T-helper 9 cell (primary cell): ENCODE data around the gene GALK1.

ENCODE experiments used
- DNase-seq: peaks from one replicate; pipeline ENCODE4 v3.0.0-alpha.2; 2020

Gene GALK1

DNA sequence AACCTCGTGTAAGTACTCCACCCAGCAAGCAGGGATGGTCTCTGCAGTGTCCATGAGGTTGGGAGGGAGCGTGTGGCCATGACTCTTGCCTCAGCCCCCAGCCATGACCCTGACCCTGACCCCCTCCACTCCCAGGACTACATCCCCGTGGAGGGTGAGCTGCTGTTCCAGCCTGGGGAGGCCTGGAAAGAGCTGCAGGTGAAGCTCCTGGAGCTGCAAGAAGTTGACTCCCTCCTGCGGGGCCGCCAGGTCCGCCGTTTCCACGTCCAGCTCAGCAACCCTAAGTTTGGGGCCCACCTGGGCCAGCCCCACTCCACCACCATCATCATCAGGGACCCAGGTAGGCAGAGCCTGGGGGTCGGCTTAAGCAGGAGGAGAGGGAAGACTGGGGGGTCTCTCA is 16.3 kb downstream of the GALK1 start:
- DNase-seq: no peak

GRCh38 chr17:75743625-75744206 is 21.3 kb downstream of the GALK1 start:
- no peak for DNase-seq

DNA sequence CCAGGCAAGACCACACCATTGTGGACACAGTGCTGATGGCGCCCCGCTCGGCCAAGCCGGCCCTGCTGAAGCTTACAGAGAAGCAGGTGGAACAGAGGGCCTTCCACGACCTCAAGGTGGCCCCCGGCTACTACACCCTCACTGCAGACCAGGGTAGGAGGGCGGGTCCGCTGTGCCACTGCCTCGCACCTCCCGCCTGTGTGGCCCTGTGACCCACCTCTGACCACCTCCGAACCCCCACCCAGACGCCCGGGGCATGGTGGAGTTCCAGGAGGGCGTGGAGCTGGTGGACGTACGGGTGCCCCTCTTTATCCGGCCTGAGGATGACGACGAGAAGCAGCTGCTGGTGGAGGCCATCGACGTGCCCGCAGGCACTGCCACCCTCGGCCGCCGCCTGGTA is 22.7 kb downstream of the GALK1 start:
- no peak for DNase-seq

DNA sequence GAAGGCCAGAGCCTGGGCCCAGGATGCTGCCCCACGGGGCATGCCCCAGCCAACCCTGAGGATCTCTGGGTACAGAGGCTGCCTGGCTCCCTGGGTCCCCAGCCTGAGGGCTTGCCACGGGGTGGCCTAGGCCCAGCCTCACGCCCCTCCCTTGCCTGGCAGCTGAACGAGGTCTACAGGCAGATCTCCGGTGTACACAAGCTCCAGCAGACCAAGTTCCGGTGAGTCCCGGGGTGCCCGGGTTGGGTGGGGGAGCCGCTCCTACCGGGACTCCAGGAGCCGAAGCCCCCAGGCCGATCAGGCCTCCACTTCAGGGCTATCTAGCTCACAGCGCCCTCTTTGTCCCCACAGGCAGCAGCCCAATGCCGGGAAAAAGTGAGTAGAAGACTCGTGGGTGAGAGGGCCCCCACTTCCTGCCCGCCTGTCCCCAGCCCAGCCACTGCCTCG is 24.3 kb downstream of the GALK1 start:
- no peak for DNase-seq

GRCh38 chr17:75740215-75740614 is 24.8 kb downstream of the GALK1 start:
- no peak for DNase-seq

DNA sequence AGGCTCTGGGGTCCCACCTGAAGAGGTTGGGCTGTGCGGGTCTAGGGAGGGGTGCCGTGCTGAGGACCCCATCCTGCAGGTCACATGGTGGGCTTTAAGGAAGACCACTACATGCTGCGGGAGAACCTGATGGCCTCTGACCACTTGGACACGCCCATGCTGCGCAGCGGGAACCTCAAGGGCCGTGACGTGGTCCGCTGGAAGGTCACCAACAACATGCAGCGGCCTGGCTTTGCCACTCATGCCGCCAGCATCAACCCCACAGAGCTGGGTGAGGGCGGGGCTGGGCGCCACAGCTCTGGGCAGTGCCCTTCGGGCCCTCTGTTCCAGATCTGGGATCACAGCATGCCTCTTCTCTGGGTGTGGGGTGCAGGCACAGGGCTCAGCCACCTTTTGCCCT is 25.2 kb downstream of the GALK1 start:
- DNase-seq: no peak

- DNase-seq: no peak
Observed at GRCh38 chr17:75739174-75739573, 25.8 kb downstream of the GALK1 start.

GRCh38 chr17:75738218-75738802 is 26.7 kb downstream of the GALK1 start:
- DNase-seq: no peak

- DNase-seq: no peak
Observed at GRCh38 chr17:75737133-75737962, 27.6 kb downstream of the GALK1 start.

DNA sequence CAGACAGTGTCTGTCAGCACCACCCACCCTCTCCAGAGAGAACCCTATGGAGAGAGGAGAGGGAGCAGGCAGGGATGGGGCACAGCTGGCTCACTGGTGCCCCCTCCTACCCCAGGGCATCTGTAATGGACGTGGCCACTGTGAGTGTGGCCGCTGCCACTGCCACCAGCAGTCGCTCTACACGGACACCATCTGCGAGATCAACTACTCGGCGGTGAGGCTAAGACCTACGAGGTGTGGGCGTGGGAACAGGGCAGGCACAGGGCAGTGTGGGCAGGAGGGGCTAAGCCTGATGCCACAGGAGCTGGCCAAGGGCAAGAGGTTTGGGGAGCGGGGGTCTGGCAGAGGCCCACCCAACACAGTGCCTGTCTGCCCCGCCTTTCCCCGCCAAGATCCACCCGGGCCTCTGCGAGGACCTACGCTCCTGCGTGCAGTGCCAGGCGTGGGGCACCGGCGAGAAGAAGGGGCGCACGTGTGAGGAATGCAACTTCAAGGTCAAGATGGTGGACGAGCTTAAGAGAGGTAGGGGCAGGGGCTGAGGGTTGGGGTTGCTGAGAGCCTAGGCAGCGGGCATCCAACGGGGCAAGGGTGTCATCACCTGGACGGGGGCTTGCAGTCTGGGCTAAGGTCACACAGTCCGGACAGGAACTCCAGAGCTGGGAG is 28.7 kb downstream of the GALK1 start:
- no peak for DNase-seq

- DNase-seq: no peak
Observed at GRCh38 chr17:75734674-75735294, 30.2 kb downstream of the GALK1 start.

GRCh38 chr17:75733471-75733870 is 31.5 kb downstream of the GALK1 start:
- DNase-seq: no peak

DNA sequence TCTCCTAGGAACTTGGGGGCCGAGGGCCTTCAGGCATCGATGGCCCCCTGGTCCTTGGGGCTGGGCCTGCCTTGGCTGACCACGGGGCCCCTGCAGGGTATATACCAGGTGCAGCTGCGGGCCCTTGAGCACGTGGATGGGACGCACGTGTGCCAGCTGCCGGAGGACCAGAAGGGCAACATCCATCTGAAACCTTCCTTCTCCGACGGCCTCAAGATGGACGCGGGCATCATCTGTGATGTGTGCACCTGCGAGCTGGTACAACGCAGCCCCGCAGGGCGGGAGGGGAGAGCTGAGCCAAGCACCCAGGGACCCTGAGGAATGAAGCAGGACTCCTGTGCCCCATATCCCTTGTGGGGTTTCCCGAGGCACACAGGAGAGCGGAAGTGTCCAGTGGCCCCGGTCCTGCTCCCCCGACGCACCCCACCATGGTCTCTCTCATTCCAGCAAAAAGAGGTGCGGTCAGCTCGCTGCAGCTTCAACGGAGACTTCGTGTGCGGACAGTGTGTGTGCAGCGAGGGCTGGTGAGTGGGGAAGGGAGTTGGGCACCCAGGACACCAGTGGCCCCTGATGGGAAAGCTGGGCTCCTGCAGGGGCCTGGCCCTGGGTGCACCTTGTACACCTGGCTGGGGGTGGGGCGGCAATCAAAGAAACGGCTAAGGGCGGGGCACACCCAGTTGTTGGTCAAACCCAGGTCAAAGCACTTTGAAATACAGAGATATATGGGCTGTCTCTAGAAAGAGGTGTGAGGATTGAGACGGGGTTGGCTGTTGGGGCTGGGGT is 33.1 kb downstream of the GALK1 start:
- no peak for DNase-seq

DNA sequence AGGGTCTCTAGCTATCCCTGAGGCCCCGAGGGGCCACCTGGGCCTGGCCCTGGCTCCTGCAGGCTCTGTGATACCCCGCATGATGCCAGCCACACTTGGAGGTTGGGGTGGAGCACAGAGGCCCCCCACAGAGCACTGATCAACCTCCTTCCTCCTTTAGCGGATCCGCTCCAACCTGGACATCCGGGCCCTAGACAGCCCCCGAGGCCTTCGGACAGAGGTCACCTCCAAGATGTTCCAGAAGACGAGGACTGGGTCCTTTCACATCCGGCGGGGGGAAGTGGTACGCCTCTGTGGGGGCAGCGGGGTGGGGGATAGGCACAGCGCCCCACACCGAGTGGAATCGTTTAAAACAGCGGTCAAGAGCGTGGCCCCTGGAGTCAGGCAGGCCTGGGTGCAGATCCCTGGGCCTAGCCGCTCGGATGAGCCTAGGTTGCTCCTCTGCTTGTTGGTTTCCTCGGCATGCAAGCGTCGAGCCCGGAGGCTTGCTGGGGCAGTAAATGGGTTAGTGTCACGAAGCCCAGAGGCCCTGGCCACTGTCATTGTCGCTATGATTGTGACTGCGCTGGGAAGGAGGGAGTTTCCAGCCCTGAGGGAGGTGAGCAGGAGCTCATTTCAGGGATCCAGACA is 33.8 kb downstream of the GALK1 start:
- no peak for DNase-seq

- DNase-seq: no peak
Observed at GRCh38 chr17:75730065-75730464, 34.9 kb downstream of the GALK1 start.

DNA sequence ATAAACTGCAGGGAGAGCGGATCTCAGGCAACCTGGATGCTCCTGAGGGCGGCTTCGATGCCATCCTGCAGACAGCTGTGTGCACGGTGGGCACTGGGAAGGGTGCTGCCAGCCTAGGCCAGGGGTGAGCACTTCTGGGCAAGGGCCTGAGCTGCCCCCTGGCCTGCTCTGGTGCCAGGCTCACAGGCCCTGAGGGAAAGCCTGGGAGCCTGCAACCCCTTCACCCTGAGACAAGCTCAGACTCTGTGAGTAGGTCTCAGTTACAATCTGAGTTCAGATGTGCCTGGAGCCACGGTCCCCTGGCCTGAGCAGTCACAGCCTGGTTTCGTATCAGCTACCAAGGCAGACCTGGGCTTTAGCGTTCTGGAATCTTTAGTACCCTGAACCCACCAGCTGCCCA is 35.6 kb downstream of the GALK1 start:
- DNase-seq: no peak

GRCh38 chr17:75727391-75727790 is 37.6 kb downstream of the GALK1 start:
- no peak for DNase-seq

DNA sequence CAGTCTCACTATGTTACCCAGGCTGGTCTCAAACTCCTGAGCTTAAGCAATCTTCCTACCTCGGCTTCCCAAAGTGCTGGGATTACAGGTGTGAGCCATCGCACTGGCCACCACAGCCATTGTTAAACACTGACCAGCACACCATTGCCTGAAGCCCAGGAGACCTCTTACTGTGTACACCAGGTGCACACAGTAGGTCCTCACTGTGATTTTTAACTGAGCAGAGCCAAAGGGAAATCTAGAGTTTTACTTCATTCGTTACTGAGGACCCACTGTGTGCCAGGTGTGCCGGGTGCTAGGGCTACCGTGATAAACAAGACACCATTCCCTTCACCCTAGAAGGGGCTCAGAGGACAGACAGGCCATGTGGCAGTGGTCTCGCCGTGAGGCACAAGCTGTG is 39.5 kb downstream of the GALK1 start:
- DNase-seq: no peak

GRCh38 chr17:75724016-75725003 is 40.7 kb downstream of the GALK1 start:
- DNase-seq: no peak

DNA sequence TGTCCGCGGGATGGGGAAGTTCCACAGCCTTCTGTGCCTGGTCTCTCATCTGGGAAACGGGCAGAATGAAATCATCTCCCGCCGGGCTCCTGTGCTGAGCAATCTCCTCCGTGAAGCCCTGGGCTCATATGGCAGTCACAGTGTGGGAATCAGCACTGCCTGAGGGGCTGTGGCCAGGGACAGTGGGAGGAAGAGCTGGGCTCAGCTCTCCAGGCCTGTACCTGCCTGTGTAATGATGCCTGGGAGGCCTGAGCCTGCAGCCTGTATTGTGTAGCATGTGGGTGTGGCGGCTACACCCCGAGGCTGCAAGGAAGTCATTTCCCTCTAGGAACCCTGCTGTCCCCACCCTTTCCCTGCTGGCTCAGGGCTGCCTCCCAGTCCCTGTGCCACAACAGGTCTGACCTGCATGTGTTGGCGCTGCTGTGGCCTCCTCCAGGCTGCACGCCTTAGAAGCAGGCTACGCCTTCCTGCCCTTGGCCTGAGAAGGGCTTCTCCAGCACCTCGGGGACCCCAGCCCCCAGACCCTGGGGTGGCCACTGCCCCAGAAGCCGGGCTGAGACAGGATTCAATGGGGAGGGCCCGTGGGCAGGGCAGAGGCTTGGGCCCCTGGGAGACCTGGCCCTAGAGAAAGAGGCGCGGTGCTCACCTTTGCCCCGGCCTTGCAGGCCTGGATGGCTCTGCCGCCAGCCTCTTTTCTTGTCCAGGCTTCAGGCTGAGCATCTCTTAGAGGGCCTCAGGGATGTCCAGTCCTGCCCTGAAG is 41.6 kb downstream of the GALK1 start:
- DNase-seq: no peak
